OCI-LY7 (cell line): ENCODE results near the gene EGR2. TPM values are rescaled to one million over a fixed set of nuclear protein-coding genes. Genes with fewer than 3 reads are reported as not detected.

ENCODE experiments used
- BruUV-seq: library from RNA; stranded (reverse); fragments of 400-500 nt; replicated peaks from 2 replicates; lab custom pipeline; 2021; lab: Mats Ljungman, UMichigan
- CTCF ChIA-PET: fragments of 300-600 bp; sonication (Branson Sonifier 250); formaldehyde crosslinking; loops from one replicate; lab custom pipeline; 2022; ENCODE audit warnings: antibody characterized with exemption; ENCODE audit not compliant: unreplicated experiment; lab: Charles Lee
- POLR2A ChIA-PET: fragments of 300-600 bp; sonication (Branson Sonifier 250); formaldehyde crosslinking; loops from one replicate; lab custom pipeline; 2022; ENCODE audit warnings: antibody characterized with exemption; lab: Charles Lee
- DNase-seq: peaks from one replicate; pipeline ENCODE4 v3.0.0-alpha.2; 2015; ENCODE audit warnings: low spot score
- H2AFZ ChIP-seq: fragments of 200-600 bp; sonication (generic), shearing (Covaris generic); 2 replicates; pipeline ENCODE4 v1.6.1; 2014; ENCODE audit warnings: mild to moderate bottlenecking, antibody characterized with exemption, low read length, moderate library complexity
- H3K27ac ChIP-seq: fragments of 200-600 bp; sonication (generic); 2 replicates; pipeline ENCODE4 v1.5.1; 2014; ENCODE audit warnings: mixed run types, low read depth, mild to moderate bottlenecking, moderate library complexity, low read length, inconsistent platforms; ENCODE audit not compliant: poor library complexity, severe bottlenecking
- H3K36me3 ChIP-seq: fragments of 200-600 bp; sonication (generic); 2 replicates; pipeline ENCODE4 v1.6.1; 2014; ENCODE audit warnings: mild to moderate bottlenecking, antibody characterized with exemption, low read length, moderate library complexity, mixed read lengths; ENCODE audit not compliant: insufficient read depth
- H3K4me1 ChIP-seq: fragments of 200-600 bp; sonication (generic); 2 replicates; pipeline ENCODE4 v1.5.1; 2014; ENCODE audit warnings: mild to moderate bottlenecking, low read length; ENCODE audit not compliant: insufficient read depth, poor library complexity, severe bottlenecking
- H3K4me2 ChIP-seq: fragments of 200-600 bp; sonication (generic); 2 replicates; pipeline ENCODE4 v1.6.1; 2014; ENCODE audit warnings: mild to moderate bottlenecking, low read length
- H3K4me3 ChIP-seq: fragments of 200-600 bp; sonication (generic); 2 replicates; pipeline ENCODE4 v1.5.1; 2014; ENCODE audit warnings: mild to moderate bottlenecking, low read depth, low read length; ENCODE audit not compliant: poor library complexity, severe bottlenecking
- H3K79me2 ChIP-seq: fragments of 200-600 bp; sonication (generic); 2 replicates; pipeline ENCODE4 v1.6.1; 2016; ENCODE audit warnings: low read depth, mild to moderate bottlenecking, low read length, moderate library complexity, mixed read lengths; ENCODE audit not compliant: insufficient read depth
- H3K9me2 ChIP-seq: fragments of 200-600 bp; sonication (generic); 2 replicates; pipeline ENCODE4 v1.6.1; 2016; ENCODE audit warnings: mild to moderate bottlenecking, low read length, mixed read lengths; ENCODE audit not compliant: insufficient read depth
- H3K9me3 ChIP-seq: fragments of 200-600 bp; sonication (generic); 2 replicates; pipeline ENCODE4 v1.6.1; 2014; ENCODE audit warnings: mild to moderate bottlenecking, mixed run types, low read length, mixed read lengths
- H4K20me1 ChIP-seq: fragments of 200-600 bp; sonication (generic); 2 replicates; pipeline ENCODE4 v1.6.1; 2014; ENCODE audit warnings: mild to moderate bottlenecking, antibody characterized with exemption, low read length, moderate library complexity, mixed read lengths; ENCODE audit not compliant: insufficient read depth
- CTCF ChIP-seq: fragments of 200-600 bp; sonication (generic); conservative IDR thresholded peaks from 2 replicates; pipeline ENCODE4 v1.5.1; 2014; ENCODE audit warnings: mild to moderate bottlenecking, antibody characterized with exemption, low read length, moderate library complexity, mixed read lengths
- EZH2phosphoT487 ChIP-seq: fragments of 200-600 bp; sonication (generic); IDR thresholded peaks from 2 replicates; pipeline ENCODE4 v1.6.1; 2018; ENCODE audit warnings: low read depth, borderline replicate concordance, mild to moderate bottlenecking, mixed run types, antibody characterized with exemption, low read length, moderate library complexity, mixed read lengths
- intact Hi-C: fragments of 100-400 bp; cut with micrococcal nuclease; formaldehyde crosslinking; loops from one replicate; pipeline ENCODE4 v1.10.0; 2022; ENCODE audit not compliant: unreplicated experiment
- total RNA-seq, 2 experiments: library from RNA; depleted of rRNA in 1 of 2; stranded (reverse); fragments of >200 nt in 1 of 2; shearing (Covaris generic) in 1 of 2; gene quantifications; 2 replicates each; pipeline ENCODE4 v1.2.3, GENCODE V29; 2014 to 2022

Gene EGR2
- total RNA-seq, 2 experiments from 2014 or later: 0.19 TPM; not detected in 1

- DNase-seq: no peak
- Histone ChIP-seq H3K79me2 (no peaks in the 10 kb centered on the region), H3K4me1 (no peaks in the 10 kb centered on the region), H3K9me2 (no peaks in the 10 kb centered on the region), H3K27ac (no peak overlapping the region), H2AFZ (no peak overlapping the region), H3K36me3 (no peaks in the 10 kb centered on the region), H3K4me3 (no peak overlapping the region), H3K4me2 (no peak overlapping the region), H4K20me1 (no peaks in the 10 kb centered on the region), H3K9me3 (no peaks in the 10 kb centered on the region)
- ChIA-PET CTCF (no interaction called here), POLR2A (interaction anchor here (1.3 to 3.4 kb wide), 2 partner anchors 9 to 15 kb away, joined by 7 to 19 read pairs; partner anchors contain the start of gene ADO)
- no TSS peak for BruUV-seq
- intact Hi-C loops: no loop called here
- no peak for TF ChIP-seq EZH2phosphoT487
- TF ChIP-seq CTCF: no peak
Measured at GRCh38 chr10:62795762-62796161, 20.4 kb downstream of the EGR2 start.

- intact Hi-C loops: no loop called here
- ChIA-PET POLR2A (interaction anchor here (1.3 to 3.4 kb wide), 2 partner anchors 9 to 15 kb away, joined by 7 to 19 read pairs; partner anchors contain the start of gene ADO), CTCF (no interaction called here)
- no peaks in the 10 kb centered on the region for H3K9me3 ChIP-seq
- no peak for DNase-seq
- no peaks in the 10 kb centered on the region for H3K36me3 ChIP-seq
- H3K4me1 ChIP-seq: no peaks in the 10 kb centered on the region
- no peaks in the 10 kb centered on the region for H4K20me1 ChIP-seq
- no peak overlapping the region for H2AFZ ChIP-seq
- H3K27ac ChIP-seq: no peak overlapping the region
- TF ChIP-seq EZH2phosphoT487 (no peak), CTCF (no peak)
- no peak overlapping the region for H3K4me2 ChIP-seq
- no peak overlapping the region for H3K4me3 ChIP-seq
- no peaks in the 10 kb centered on the region for H3K9me2 ChIP-seq
- no peaks in the 10 kb centered on the region for H3K79me2 ChIP-seq
- no TSS peak for BruUV-seq
Measured at GRCh38 chr10:62795100-62795499, 21.1 kb downstream of the EGR2 start.

GRCh38 chr10:62794306-62794705 is 21.9 kb downstream of the EGR2 start:
- CTCF ChIA-PET: no interaction called here

More at GRCh38 chr10:62794306-62794705, 21.9 kb downstream of the EGR2 start:
- H3K27ac ChIP-seq: no peak overlapping the region
- TF ChIP-seq CTCF: no peak
- no peak for TF ChIP-seq EZH2phosphoT487
- no peak for DNase-seq
- H3K4me1 ChIP-seq: no peaks in the 10 kb centered on the region
- H3K36me3 ChIP-seq: no peaks in the 10 kb centered on the region
- no peak overlapping the region for H3K4me3 ChIP-seq
- POLR2A ChIA-PET: interaction anchor here (1.3 to 3.4 kb wide), 3 partner anchors 10 to 14 kb away, joined by 4 to 19 read pairs (median 7); partner anchors contain the start of gene ADO
- no TSS peak for BruUV-seq
- no peaks in the 10 kb centered on the region for H3K9me2 ChIP-seq
- H3K4me2 ChIP-seq: no peak overlapping the region
- no peaks in the 10 kb centered on the region for H4K20me1 ChIP-seq
- no peaks in the 10 kb centered on the region for H3K9me3 ChIP-seq
- no peaks in the 10 kb centered on the region for H3K79me2 ChIP-seq
- intact Hi-C loops: no loop called here
- no peak overlapping the region for H2AFZ ChIP-seq
